NCI-H345 treated with DMSO at 0.1 percent for 48 hours (cell line): ENCODE measurements around the gene PODNL1.
"Not testable (repeated sequence)": the region's sequence is repeated elsewhere in the genome, so short reads cannot be mapped to it uniquely, and the experiment has no call there.

Source experiments
- DNase-seq: peaks from one replicate; lab custom pipeline; 2025; ENCODE audit not compliant: unreplicated experiment; lab: John Stamatoyannopoulos, UW

Gene PODNL1

DNA sequence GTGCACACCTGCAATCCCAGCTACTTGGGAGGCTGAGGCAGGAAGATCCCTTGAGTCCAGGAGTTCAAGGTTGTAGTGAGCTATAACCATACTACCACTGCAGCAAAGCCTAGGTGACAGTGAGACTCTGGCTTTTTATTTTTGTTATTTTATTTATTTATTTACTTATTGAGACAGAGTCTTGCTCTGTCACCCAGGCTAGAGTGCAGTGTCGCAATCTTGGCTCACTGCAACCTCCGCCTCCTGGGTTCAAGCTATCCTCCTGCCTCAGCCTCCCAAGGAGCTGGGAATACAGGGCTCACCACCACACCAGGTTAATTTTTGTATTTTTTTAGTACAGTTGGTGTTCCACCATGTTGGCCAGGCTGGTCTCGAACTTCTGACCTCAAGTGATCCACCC is 35.3 kb upstream of the PODNL1 start:
- not testable (repeated sequence) for DNase-seq

DNA sequence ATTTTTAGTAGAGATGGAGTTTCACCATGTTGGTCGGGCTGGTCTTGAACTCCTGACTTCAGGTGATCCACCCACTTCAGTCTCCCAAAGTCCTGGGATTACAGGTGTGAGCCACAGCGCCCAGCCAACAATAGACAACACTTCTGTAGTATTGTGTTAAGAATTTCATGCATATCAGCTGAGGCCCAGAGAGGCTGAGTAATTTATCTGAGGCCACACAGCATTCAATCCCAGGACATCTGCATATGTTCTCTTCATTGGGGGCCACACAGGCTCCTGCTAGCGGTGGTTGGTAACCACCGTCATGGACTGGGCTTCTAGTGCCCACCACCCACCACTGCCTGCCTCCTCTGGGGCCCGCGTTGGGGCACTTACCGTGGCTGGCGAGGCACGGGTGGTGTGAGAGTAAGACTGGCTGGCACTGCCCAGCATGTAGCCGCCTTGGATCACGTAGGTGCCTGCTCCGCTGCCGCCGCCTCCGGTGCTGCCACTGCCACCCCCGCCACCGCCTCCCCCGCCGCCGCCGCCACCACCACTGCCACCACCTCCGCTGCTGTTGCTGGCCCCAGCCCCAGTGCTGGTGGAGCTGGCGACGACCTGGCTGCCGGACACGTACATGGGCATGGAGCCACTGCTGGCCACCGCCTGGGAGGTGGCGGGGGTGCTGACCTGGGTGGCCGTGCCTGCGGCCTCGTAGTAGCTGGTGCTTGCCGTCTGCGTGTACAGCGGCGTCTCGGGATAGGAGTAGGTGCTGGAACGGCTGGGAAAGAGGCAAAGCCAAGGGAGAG is 34.3 kb upstream of the PODNL1 start:
- no peak for DNase-seq

DNA sequence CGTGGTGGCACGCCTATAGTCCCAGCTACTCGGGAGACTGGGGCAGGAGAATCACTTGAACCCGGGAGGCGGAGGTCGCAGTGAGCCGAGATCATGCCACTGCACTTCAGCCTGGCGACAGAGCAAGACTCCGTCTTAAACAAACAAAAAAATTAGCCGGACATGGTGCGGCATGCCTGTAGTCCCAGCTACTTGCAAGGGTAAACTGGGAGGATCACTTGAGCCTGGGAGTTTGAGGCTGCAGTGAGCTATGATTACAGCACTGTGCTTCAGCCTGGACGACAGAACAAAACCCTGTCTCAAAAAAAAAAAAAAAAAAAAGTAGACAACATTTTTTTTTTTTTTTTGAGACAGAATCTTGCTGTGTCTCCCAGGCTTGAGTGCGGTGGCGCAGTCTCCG is 33.7 kb upstream of the PODNL1 start:
- not testable (repeated sequence) for DNase-seq

DNA sequence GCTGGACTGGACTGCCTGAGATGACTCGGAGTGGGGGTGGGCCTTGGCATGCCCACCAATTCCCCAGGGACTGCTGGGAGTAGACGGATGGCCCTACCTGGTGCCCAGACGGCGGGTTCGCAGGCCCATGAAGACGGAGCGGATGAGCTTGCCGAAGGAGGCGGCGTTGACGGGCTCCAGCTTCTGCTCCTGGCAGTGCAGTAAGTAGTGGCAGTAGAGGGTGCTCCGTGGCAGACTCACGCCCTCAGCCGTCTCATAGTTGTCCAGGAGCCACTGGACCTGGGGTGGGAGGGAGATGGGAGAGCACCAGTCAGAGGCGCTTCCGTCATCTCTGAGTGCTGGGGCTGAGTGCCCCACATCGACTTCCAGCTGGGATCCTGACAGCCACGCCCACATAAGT is 31.7 kb upstream of the PODNL1 start:
- no peak for DNase-seq

DNA sequence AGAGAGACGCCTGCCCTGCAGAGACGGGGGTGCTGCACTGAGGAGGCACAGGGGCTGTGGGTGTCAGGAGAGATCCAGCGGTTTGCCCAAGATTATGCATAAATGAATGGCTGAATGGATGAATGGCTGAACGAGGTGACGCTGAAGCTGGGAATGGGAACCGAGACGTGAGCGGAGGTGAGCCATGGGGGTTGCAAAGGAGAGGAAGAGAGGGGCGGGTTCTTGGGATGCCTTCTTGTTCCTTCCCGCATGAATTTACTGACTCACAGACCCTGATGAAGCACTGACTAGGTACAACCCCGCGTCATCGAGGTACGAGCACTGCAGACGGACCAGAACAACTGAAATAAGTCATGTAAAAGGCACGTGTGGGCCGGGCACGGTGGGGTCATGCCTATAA is 30.8 kb upstream of the PODNL1 start:
- no peak for DNase-seq

DNA sequence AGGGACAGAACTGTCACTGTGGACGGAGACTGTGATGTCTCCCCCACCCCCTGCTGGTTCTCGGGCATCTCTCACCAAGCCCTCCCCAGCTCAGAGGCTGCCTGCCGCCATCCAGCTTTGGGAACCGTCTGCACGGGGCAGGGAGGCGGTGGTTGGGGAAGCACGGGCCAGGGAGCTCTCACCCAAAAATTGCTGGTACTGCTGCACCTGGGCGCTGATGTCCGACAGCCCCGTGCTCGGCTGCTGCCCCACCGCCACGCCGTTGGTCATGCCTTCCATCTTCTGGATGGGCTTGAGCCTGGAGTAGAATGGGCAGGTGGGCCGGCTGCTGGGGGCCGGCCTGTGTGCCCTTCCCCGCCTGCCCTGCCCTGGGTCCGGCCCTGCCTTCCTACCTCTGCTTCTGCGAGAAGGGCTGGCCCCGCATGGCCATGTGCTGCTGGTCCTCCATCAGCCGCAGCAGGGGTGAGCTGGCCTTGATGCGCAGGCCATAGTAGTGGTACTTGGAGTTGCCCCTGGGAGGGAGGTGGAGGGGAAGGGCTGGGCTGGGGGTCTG is 30.2 kb upstream of the PODNL1 start:
- DNase-seq = no peak

DNA sequence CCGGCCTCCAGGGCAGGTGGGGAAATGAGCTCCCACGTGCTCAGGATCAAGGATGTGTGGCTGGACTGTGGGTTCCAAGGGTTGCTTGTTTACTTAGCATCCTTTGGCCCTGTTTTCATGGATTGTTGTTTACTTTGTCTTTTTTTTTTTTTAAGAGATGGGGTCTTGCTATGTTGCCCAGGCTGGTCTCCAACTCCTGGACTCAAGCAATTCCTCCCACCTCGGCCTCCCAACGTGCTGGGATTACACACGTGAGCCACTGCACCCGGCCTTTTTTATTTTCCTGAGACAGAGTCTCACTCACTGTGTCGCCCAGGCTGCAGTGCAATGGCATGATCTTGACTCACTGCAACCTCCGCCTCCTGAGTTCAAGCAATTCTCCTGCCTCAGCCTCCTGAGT is 29.0 kb upstream of the PODNL1 start:
- DNase-seq = not testable (repeated sequence)

DNA sequence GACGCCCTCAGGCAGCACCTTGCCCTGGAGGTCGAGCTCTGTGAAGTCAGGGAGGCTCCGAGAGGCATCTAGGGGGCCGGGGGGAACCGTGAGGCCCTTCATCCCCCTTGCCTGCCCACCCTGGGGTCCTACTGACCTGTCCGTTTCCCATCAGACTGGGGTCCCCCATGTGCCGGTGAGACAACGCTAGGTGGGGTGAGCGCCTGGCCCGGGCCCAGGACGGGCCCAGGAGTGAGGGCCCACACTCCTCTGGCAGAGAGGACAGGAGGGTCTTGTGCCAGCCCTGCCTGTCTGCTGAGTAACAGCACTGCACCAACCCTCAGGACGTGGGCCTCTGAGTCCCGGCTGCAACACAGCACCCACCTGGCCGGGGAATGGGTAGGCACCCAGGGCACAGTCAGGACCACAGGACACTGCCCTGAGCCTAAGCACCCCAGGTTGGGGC is 28.5 kb upstream of the PODNL1 start:
- DNase-seq = no peak

DNA sequence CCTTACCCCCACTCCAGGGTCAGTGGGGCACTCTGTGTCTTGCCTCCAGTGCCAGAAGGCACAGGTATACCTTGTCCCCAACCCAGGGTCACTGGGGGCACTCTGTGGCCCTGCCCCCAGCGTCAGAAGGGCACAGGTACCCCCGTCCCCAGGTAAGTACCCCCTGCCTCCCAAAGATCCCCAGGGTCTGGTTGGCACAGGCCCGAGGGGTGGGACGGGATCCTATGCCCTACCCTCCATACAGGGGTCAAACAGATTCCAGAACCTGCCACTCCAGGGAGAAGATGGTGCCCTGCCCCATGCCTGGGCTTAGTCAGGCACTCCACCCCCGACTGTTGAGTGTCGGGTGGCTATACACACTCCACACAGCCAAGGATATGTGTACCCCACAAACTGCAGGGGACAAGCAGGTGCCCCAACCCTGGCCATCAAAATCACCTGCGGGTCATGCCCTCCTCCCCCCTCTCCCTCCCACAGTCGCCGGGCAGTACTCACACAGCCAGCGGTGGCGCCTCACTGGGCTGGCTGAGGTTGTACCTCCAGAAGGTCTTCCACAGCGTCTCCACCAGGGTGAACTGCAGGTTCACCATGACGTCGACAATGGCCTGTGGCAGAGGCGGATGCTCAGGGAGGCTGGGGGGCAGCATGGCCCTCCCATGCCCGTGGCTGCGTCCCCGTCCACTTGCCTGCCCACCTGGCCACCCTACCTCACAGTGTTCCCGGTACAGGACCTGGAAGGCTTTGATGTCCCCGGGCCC is 27.9 kb upstream of the PODNL1 start:
- no peak for DNase-seq

DNA sequence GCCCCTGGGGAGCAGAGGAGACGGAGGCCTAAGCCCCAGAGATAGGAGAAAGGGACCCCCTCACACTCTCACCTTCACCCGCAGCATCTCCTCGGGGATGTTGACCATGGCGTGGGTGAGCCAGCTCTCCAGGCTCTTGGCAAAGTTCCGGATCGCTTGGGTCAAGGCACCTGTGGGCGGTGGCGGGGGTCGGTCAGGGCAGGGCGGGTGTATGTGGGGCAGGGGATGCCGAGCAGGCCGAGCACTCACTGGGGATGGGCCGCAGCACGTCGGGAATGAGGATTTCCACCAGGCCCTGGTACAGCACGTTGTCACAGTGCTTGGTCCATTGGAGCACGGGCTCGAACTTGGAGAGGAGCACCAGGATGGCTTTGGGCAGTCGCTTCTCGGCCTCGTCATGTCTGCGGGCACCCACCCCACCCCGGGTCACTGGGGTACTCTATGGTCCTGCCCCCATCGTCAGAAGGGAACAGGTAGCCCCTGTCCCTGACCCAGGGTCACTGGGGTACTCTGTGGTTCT is 27.2 kb upstream of the PODNL1 start:
- DNase-seq = no peak

DNA sequence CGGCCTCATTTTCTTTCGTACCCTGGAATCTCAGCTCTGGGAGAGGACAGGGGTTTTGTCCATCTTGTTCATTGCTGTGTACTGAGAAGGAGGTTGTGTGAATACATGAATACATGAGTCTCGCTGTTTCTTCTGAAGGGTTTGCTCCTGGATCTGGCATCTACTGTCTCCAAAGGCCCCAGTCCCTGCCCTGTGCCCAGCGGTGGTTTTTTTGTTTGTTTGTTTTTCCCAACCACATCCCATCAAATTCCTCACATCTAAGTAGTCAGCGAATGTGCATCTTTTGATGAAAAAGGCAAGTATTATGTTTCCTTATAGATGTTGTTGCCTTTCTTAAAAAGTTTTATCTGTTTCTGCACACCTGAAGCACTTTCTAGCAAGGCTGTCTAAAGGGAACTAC is 26.6 kb upstream of the PODNL1 start:
- no peak for DNase-seq

DNA sequence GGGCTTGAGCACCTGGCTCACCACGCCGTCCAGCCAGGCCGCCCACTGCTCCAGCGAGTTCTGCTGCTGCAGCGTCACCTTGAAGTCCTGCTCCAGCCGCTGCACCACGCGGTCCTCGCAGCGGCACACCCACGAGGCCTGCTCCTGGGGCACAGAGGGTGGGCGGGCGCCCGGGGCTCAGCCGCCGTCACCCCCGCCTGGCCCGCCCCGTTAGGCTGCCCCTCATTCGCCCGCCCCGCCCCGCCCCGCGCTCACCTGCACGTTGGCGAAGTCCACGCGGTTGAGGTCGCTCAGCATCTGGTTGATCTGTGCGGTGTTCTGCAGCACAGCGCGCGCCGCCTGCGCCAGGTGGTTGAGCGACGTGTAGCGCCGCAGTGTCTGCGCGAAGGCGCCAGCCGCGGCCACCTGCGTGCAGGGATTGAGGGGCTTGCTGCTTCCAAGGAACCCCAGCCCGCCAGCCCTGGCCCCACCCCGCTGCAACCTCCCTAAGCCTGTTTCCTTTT is 25.4 kb upstream of the PODNL1 start:
- no peak for DNase-seq

DNA sequence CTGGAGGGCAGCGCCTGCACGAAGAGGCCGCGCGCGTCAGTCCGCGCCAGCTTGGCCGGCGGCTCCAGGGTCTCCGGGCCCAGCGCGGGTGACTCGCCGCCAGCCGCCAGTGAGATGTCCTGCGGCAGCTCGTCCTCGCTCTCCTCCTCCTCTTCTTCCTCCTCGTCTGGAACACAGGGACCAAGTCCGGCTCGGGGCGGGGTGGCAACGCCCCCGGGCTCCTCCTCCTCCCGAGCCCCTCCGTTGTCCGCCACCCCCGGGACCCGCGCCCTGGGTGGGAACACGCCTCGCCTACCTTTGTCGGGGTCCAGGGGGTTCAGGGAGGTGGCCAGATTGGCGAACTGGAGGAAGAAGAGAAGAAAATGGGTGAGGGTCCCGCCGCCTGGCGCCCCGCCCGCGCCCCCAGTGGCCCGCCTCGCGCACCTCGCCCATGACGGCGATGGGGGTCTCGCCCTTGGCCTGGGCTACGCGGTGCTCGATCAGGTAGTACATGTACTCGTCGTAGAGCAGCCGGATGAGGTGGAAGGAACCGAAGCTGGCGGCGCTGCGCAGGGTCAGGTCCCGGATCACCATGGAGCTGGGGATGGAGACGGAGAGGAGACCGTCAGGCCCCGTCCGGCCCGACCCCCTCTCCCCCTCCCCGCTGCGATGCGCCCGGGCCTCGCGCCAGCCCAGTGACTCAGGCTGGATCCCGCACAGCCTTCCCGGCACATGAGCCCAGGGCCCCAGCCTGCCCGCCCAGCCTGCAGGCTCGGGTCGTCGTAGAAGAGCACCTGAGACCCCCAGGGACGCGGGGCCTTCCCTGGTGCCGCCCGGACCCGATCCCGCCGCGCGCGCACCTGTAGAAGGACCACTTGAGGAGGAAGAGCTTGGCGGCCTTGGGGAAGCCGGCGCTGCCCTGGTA is 24.7 kb upstream of the PODNL1 start:
- DNase-seq = no peak

DNA sequence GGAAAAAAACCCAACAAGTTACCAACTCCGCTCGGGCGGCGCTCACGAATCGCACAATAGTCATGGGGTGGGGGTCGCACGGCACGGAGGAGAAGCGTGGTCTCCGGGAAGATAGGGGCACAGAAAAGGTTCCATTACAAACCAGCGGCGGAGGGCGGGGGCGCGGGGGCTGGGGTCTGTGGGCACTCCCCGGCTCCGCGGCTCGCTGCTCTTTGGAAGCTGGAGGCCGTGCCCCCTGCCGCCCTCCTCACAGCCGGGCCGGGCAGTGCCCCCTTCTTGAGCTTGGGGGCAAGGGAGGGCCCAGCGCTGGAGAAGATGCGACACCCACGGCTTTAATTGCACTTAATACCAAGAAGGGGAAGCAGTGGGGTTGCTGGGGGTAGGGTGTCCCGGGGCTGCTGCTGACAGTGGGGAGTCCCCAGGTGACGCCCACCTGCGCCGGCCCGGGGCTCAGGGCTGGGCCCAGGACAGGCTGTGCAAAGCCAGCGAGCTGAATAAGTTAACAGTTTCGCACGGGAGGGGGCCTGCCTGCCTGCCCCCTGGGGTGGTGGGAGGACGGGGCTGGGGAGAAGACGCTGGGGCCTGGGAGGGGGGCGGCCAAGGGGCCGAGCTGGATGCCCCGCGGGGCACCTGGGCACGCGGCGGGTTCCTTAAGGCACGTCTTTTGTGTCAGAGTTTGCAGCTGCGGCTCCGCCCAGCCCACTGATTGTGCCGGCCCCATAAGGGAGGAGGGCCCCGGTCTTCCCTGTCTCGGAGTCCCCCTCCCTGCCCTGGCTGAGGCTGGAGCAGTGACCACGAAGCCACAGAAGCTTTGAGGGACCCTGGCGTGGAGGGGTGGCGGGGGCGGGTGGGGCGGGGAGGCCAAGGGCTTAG is 23.8 kb upstream of the PODNL1 start:
- no peak for DNase-seq

DNA sequence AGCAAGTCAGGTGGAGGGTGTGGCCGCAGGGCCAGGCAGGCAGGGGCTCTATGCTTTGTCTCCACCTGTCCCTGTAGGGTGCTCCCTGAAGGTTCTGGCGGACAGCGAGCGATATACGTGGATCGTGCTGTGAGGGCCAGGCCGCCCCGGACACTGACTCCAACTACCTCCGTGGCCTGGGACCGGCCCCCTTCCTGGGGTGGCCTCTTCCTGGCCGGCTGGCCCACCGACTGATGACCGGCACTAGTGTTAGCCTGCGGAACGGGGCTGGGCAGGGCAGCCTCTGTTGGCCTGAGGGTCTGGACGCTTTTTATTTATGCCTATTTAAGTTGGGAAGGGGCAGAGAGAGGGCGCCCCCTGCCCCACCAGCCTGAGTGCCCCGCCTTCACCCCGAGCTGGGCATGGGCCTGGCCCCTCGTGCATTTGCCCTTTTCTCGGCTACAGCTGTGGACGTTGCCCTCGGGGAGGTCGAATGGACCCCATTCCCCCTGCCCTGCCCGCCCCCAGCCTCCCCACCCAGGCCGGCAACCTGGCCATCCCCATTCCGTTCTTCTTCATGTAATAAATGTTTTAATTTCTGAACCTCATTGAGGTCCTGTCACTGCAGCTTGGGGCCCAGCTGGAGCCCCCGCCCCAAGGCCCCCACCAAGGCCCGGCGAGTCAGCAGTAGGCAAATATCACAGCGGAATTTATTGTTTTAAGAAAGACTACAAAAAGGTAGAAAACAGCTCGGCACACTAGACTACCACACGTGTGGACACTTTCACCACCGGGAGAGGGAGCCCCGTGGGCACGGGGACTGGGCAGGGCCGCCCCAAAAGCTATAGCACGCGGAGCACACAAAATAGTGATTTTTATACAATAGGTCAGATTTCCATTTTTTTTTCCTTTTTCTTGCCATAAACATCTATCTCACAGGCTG is 22.9 kb upstream of the PODNL1 start:
- no peak for DNase-seq

DNA sequence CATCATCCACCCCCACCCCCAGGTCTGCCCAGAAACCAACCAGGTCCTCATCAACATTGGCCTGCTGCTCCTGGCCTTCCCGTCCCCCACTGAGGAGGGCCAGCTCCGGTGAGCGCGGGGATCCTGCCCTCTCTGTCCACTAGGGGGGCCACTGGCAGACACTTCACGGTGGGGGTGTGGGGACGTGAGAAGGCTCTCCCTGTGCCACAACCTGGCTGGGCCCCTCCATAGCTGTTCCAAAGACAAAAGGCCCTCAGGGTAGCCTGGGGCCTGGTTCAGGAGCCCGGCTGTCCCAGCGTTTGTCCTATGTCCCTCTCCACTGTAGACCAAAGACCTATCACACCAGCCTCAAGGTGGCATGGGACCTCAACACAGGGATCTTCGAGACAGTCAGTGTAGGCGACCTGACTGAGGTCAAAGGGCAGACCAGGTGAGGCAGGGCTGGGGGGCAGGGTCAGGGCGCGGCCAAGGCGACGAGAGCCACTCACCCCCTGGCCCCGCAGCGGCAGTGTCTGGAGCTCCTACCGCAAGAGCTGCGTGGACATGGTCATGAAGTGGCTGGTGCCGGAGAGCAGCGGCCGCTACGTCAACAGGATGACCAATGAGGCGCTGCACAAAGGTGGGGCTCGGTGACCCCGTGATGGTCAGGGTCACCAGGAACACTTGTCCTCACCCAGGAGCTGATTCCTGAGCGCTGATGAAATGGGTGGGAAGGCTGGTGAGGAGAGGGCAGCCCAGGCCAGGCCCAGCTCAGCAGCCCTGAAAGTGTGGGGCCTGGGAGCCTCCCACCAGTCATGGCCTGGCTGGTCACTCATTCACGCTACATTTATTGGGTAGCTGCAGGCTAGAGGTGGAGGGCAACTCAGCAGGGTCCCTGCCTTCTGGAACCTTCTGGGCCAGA is 22.0 kb upstream of the PODNL1 start:
- DNase-seq = no peak

DNA sequence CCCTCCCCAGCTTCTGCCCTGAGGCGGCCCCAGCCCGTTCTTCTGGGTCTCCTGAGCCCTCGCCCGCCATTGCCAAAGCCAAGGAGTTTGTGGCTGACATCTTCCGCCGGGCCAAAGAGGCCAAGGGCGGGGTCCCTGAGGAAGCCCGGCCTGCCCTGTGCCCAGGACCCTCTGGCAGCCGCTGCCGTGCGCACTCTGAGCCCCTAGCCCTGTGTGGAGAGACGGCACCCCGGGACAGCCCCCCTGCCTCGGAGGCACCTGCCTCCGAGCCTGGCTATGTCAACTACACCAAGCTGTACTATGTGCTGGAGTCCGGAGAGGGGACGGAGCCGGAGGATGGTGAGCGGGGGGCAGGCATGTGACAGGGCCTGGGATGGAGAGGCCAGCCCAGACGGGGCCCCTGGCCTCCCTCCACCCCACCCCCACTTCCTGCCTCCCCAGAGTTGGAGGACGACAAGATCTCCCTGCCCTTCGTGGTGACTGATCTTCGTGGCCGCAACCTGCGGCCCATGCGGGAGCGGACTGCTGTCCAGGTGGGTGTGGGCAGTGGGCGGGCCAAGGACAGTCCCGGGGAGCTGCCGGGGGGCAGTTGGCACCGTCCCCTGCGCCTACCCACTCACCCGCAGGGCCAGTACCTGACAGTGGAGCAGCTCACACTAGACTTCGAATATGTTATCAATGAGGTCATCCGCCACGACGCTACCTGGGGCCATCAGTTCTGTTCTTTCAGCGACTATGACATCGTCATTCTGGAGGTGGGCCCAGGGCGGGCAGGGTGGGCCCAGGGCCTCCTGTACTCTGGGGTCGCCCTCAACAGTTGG is 21.1 kb upstream of the PODNL1 start:
- no peak for DNase-seq
